GM18519 (cell line): ENCODE results near the gene NPR1.
"Not testable (repeated sequence)": the region's sequence is repeated elsewhere in the genome, so short reads cannot be mapped to it uniquely, and the experiment has no call there.

Experiments
- ATAC-seq: cut with Tn5 transposase; IDR thresholded peaks from one replicate; pipeline ENCODE4 v1.9.1; 2021; ENCODE audit warnings: mild to moderate bottlenecking, moderate library complexity; ENCODE audit not compliant: unreplicated experiment, low FRiP score

NPR1 gene

GRCh38 chr1:153649137-153649862 is 29.2 kb upstream of the NPR1 start:
- ATAC-seq: no peak

DNA sequence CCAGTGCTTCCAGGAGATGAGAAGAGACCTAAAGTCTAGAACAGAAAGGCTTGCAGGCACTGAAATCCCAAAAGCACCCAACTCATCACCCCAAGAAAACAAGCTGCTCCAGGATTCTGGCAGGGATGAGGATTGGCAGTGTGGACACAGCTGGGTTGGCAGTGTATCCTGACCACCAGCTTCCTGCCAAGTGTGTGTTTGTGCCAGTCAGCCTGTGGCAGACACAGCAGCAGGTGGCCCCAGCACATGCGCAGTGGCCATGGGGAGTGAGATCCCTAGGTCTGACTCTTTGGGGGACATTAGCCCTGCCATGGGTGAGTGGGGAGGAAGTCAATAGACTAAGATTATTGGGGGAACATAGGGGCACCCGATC is 28.6 kb upstream of the NPR1 start:
- no peak for ATAC-seq

DNA sequence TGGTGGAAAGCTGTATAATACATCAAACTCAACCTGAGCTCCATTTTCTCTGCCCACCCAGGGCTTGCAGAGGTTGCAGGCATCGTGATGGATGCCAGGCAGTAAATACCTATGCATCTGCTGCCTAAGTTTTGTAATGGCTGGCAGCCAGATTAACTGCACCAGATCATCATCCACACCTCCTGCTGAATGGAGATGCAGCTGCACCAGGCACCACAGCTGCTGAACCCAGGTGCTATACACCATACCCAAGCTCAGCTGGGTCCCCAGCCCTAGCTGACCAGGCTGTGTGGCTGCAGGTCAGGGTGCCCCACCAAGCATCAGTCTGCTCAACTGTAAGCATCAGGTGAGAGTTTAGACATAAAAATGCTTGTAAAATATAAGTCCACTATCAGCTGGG is 26.7 kb upstream of the NPR1 start:
- no peak for ATAC-seq

DNA sequence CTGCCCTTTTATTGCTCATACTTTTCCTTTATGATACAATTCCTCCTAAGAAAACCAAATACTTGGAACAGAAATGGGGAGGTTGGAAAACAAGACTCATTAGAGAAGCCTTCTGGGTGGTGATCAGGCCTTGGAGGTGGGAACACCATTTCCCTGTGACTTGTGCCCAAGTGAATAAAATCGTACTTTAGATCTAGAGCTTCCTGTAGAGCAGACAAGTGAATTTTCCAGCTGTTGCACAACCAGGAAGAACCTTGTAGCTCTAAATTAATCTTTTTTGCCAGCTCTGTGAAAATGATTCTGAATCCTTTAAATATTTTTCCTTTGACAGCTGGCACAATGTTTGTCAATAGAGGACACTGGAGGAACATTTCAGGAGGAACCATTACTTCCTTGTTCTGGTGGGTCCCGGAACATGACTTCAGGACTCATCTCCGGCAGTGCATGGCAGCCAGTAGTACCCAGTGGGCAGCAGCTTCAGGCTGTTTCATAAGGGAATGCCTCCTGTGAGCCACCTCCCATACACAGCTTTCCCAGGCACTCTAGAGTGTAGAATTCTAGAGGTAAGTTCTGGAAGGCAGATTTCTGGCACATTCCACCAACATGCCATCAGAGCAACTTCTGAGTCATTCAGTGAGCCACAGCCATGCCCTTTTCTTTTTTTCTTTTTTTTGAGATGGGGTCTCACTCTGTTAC is 25.5 kb upstream of the NPR1 start:
- no peak for ATAC-seq

DNA sequence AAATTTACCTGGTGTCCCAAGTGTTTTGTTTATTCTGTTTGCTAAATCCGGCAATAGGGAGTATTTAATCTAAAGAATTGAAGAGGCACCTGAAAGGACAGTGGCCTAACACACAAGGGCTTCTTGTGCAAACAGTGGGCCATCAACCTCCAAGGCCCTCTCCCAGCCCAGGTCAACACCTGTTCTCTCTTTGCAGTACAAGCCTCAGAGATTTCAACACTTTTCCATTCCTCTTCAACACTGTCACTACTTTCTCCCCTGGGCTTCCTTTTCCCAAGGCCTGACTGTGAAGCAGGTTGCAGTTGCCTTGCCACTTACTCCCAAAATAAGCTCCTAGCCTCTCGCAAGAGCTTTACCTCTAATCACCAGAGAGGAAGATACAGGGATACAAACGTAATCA is 23.2 kb upstream of the NPR1 start:
- no peak for ATAC-seq

DNA sequence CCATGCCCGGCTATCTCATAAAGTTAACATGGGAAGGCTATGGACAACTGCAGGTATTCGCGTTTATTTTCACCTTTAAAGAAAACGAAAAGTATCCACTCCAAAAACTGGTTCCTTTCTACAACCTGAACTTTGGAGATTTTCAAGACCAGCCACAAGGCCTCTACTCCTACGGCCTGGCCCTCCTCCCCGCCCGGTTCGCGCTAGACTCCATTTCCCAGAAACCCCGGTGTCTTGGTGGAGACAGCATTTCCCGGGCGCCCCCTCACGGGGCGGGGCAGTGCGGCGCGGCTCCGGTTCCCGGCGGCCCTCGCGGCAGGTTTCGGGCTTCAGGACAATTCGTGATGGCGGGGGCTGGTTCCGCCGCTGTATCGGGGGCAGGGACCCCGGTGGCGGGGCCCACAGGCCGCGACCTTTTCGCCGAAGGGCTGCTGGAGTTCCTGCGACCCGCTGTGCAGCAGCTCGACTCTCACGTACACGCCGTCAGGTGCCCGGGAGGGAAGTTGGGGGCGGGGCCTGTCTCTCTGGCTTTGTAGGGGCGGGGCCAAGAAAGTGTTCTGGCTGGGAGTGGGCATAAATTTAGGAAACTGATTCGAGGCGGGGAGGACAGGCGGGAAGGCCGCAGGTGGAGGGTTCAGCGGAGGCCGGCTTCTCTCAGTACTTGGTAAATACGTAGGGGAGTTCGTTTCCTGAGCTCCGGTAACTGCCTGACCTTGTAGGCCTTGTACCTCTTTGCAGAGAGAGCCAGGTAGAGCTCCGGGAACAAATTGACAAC is 19.9 kb upstream of the NPR1 start, which contains the start of gene SNAPIN:
Gene SNAPIN, plus strand, starts transcription at position 304 of the 775 bp plus-strand sequence. Its CDS starts 41 bp downstream, at position 345.
- ATAC-seq: peak; percentile 65

- ATAC-seq: no peak
Measured at GRCh38 chr1:153659175-153659534, 19.3 kb upstream of the NPR1 start.

DNA sequence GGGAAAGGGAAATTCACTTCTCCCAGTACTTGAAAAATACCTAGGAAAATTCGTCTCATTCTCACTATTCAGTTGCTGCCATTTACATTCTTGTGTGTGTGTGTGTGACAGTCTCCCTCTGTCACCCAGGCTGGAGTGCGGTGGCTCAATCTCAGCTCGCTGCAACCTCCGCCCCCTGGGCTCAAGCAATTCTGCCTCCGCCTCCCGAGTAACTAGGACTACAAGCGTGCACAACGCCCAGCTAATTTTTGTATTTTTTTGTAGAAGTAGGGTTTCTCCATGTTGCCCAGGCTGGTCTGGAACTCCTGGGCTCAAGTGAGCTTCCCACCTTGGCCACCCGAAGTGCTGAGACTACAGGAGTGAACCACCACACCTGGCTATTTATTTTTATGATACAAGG is 18.8 kb upstream of the NPR1 start:
- ATAC-seq: no peak

GRCh38 chr1:153661111-153661708 is 17.3 kb upstream of the NPR1 start:
- no peak for ATAC-seq

DNA sequence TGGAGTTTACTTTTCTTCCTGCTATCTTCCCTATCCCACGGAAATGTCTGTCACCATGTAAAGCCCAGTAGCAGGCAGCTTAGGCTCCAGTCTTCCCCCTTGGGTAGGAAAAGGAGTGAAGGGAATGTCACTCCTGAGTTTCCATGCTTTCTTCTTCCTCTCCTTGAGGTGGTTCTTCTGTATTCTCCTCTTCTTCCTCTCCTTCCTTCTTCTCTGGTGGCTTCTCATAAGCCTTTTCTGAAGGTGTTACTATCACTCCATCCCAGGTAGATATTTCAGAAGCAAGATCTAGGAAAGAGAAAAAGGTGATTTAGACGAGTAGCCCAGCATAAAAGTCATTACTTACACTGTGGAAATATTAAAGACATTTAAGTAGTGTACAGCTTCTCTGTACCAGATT is 16.2 kb upstream of the NPR1 start:
- no peak for ATAC-seq

- ATAC-seq: no peak
Measured at GRCh38 chr1:153663211-153663610, 15.3 kb upstream of the NPR1 start.

DNA sequence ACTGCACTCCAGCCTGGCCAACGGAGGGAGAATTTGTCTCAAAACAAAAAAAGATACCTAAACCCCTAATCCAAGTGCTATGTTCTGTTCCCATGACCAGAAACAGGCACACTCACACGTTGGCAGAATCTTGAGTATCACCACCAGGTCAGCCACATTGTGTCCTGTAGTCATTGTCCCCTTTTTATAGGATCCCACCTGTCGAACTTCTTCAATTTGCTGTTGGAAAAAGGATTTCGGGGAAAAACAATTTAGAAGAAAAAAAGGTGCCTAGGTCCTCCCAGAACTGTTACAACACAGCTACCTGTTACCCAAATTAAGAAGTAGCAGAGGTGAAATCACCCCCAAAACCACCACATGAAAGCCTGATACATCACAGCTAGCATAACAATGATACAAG is 11.0 kb upstream of the NPR1 start:
- no peak for ATAC-seq

DNA sequence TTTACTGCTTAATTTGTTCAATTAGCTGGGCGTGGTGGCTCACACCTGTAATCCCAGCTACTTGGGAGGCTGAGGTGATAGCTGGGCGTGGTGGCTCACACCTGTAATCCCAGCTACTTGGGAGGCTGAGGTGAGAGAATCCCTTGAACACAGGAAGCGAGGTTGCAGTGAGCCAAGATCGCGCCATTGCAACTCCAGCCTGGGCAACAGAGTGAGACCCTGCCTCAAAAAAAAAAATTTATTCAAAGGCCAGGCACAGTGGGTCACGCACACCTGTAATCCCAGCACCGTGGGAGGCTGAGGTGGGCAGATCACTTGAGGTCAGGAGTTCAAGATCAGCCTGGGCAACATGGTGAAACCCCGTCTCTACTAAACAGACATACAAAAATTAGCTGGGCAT is 9.8 kb upstream of the NPR1 start:
- not testable (repeated sequence) for ATAC-seq

DNA sequence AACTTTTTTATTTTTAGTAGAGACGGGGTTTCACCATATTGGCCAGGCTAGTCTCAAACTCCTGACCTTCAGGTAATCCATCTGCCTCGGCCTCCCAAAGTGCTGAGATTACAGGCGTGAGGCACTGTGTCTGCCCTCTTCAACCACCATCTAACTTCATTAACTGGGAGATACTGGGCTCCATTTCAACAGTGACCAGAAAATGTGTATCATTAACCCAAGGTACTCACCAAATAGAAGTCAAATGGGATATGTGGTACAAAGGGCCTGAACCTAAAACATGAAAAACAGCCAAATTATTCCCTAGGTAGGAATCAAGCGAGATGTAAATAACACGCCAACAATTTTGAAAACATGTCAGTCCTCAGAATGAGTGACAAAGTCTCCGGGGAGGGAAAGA is 8.9 kb upstream of the NPR1 start:
- no peak for ATAC-seq

GRCh38 chr1:153670257-153670858 is 8.1 kb upstream of the NPR1 start:
- no peak for ATAC-seq

DNA sequence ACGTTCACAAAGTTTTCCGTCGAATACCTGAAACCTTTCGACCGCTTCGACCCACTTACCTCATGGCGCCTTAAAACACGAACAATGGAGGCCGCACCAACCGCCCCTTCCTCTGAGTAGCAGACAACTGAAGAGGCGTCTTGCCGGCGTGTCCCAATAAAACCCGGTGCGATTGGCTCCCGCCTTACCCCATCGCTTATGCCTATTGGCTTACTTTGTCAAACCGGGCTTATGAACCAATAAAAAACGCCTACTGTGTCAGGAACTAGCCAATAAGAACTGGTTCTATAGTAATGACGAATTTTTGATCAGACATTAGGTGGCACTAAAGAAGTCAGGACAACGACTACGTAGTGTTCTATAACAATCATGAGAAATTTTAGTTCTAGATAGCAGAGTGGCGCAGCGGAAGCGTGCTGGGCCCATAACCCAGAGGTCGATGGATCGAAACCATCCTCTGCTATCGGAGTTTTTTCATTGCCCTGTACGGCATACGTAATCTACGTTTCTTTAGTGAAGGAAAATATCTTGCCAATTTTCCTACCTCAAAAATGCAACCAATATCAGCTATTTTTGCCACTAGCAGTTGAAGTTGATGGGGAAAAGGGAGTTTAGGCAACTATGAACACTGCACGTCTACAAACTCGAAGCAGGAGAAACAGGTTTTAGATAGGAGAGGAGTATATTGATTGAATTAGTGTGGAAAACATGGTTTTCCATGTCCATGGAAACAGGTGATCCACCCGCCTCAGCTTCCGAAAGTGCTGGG is 7.4 kb upstream of the NPR1 start, which contains the start of gene ILF2:
Gene ILF2, minus strand, starts transcription at position 135 of the 769 bp plus-strand sequence. Its CDS starts 71 bp downstream, at position 64.
- peak; percentile 92 for ATAC-seq

- ATAC-seq: peak; percentile 1
Measured at GRCh38 chr1:153671628-153672353, 6.7 kb upstream of the NPR1 start.

GRCh38 chr1:153673511-153673910 is 5.0 kb upstream of the NPR1 start:
- ATAC-seq: no peak
